ENCODE data around the gene UBE2E1. TPM values are rescaled to one million over a fixed set of nuclear protein-coding genes. Genes with fewer than 3 reads are reported as not detected.

The UBE2E1 gene
- total RNA-seq, 4 donors from 2014 or later, result 89.4 to 153 (median 121) TPM

DNA sequence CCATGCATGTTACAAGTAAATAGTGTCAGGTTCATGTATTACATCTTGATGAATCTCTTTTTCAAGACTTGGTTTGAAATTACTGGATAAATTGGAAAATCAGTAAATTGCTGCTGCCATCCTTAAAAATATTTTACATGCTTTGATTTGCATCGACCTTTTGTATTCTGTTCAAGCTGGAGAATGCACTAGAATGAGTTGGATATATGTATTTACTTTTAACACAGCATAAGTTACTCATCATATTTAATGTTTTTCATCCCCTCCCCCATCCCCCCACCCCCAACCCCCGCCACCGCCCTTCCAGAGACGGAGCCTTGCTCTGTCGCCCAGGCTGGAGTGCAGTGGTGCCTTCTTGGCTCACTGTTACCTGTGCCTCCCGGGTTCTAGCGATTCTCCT is 16.8 kb downstream of the UBE2E1 start:
- Histone ChIP-seq H3K4me1 (peaks cover 3 to 79% (median 19%) of the 10 kb centered on the region in 3 donors), H3K27ac (no peak overlapping the region), H3K36me3 (no peaks in the 10 kb centered on the region), H3K9me3 (no peaks in the 10 kb centered on the region), H3K27me3 (no peaks in the 10 kb centered on the region), H3K4me3 (no peak overlapping the region)
- WGBS, 2 donors (ENCODE audit: low coverage in 1 of 2), result 99 to 100% methylated on average over 1 to 5 of the region's 7 CpGs
- no peak for ATAC-seq
- TF ChIP-seq, protein P1, sequence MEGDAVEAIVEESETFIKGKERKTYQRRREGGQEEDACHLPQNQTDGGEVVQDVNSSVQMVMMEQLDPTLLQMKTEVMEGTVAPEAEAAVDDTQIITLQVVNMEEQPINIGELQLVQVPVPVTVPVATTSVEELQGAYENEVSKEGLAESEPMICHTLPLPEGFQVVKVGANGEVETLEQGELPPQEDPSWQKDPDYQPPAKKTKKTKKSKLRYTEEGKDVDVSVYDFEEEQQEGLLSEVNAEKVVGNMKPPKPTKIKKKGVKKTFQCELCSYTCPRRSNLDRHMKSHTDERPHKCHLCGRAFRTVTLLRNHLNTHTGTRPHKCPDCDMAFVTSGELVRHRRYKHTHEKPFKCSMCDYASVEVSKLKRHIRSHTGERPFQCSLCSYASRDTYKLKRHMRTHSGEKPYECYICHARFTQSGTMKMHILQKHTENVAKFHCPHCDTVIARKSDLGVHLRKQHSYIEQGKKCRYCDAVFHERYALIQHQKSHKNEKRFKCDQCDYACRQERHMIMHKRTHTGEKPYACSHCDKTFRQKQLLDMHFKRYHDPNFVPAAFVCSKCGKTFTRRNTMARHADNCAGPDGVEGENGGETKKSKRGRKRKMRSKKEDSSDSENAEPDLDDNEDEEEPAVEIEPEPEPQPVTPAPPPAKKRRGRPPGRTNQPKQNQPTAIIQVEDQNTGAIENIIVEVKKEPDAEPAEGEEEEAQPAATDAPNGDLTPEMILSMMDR (IDR thresholded peaks at IDR 0.05), result no peak
- no peak for TF ChIP-seq EP300 (IDR thresholded peaks at IDR 0.05)
- no peak for TF ChIP-seq POLR2A (IDR thresholded peaks at IDR 0.05)
- no peak for TF ChIP-seq POLR2AphosphoS5 (IDR thresholded peaks at IDR 0.05)

DNA sequence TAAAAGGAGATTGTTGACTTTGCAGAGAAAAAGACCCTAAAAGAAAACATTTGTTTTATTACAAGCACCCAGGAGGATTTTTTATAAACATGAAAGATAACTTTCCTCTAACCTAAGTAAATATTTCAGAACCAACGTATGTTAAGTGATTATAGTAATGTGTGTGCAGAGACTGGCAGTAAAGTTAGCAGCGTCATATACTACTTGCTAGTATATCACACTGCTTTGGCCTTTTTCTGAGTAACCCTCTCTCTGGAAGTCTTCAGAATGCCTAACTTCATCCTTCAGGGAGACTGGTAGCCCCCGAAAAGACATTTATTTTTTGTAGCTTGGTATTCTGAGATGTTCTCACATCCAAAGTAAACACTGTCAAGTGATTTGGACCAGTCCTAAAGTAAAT is 17.9 kb downstream of the UBE2E1 start:
- Histone ChIP-seq H3K36me3 (no peaks in the 10 kb centered on the region), H3K4me1 (peaks cover 3 to 84% (median 19%) of the 10 kb centered on the region in 3 donors), H3K9me3 (no peaks in the 10 kb centered on the region), H3K27ac (no peak overlapping the region), H3K4me3 (no peak overlapping the region), H3K27me3 (no peaks in the 10 kb centered on the region)
- ATAC-seq, result no peak
- TF ChIP-seq POLR2AphosphoS5 (IDR thresholded peaks at IDR 0.05) (no peak), POLR2A (IDR thresholded peaks at IDR 0.05) (no peak), EP300 (IDR thresholded peaks at IDR 0.05) (no peak)
- TF ChIP-seq, protein P1 (IDR thresholded peaks at IDR 0.05), result no peak
- WGBS, 2 donors (ENCODE audit: low coverage in 1 of 2), result 31 to 50% methylated on average over 3 of the region's 3 CpGs

DNA sequence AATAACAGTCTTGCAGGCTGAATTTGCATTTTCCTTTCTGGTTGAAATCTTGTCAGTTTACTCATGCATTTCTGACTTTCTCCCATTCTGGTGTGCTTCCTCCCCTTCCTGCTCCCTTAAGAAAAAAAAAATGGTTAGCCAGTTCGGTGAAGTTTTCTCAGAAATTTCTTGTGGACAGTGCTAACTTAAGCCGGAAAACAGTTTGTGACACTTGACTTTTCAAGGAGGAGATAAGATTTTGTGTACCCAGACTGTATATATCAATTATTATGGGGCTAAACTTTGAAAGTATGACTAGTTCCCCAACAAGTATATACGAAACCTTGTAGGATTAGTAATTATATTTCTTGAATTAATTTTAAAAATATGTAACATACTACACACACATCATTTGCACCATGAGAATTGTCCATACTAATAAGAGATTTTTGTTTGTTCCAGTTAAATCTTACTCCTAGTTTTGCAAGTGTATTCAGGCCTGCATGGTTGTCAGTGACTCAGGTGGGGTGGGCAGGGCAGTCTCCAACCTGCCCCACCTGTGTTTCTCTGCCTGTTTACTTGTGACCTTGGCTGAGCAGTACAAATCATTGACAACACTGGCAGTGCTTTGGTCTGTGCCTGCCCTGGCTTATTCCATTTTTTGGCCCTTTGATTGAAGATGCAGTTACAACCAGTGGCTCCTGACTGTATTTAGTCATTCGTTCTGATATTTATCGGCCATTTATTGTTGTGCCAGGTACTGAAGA is 19.1 kb downstream of the UBE2E1 start:
- ATAC-seq, result no peak
- H3K36me3 ChIP-seq, result no peaks in the 10 kb centered on the region
- no peak overlapping the region for H3K27ac ChIP-seq
- 37 to 66% methylated on average over 3 to 4 of the region's 5 CpGs for WGBS, 2 donors (ENCODE audit: low coverage in 1 of 2)
- peaks cover 3 to 77% (median 14%) of the 10 kb centered on the region in 3 donors for H3K4me1 ChIP-seq
- H3K9me3 ChIP-seq, result no peaks in the 10 kb centered on the region
- no peaks in the 10 kb centered on the region for H3K27me3 ChIP-seq
- no peak overlapping the region for H3K4me3 ChIP-seq
- TF ChIP-seq POLR2AphosphoS5 (IDR thresholded peaks at IDR 0.05) (no peak), POLR2A (IDR thresholded peaks at IDR 0.05) (no peak), EP300 (IDR thresholded peaks at IDR 0.05) (no peak)
- TF ChIP-seq, protein P1 (IDR thresholded peaks at IDR 0.05), result no peak

DNA sequence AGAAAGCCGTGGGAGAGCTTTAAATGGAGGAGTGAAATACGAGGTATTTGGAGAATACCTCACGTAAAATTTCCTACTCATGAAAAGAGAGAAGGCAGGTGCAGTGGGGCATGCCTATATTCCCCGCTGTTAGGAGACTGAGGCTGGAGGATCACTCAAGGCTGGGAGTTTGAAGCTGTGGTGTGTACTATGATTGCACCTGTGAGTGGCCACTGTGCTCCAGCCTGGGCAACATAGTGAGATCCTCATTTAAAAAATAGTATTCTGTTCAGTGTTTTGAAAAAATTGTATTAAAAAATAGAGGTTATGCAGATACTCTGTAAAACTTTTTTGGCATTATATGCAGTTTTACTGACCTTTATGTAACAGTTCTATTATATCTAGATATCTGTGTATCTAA is 20.0 kb downstream of the UBE2E1 start:
- ATAC-seq, result no peak
- Histone ChIP-seq H3K4me3 (no peak overlapping the region), H3K27ac (no peak overlapping the region), H3K4me1 (peaks cover 3 to 77% (median 8%) of the 10 kb centered on the region in 3 donors), H3K36me3 (no peaks in the 10 kb centered on the region), H3K9me3 (no peaks in the 10 kb centered on the region), H3K27me3 (no peaks in the 10 kb centered on the region)
- no peak for TF ChIP-seq POLR2A (IDR thresholded peaks at IDR 0.05)
- TF ChIP-seq POLR2AphosphoS5 (IDR thresholded peaks at IDR 0.05), result no peak
- TF ChIP-seq, protein P1 (IDR thresholded peaks at IDR 0.05), result no peak
- TF ChIP-seq EP300 (IDR thresholded peaks at IDR 0.05), result no peak
- 91 to 96% methylated on average over 4 of the region's 4 CpGs for WGBS, 2 donors (ENCODE audit: low coverage in 1 of 2)

All from gastroesophageal sphincter (tissue), 4 donors.